ENCODE data around the gene KIAA0319L. TPM values are rescaled to one million over a fixed set of nuclear protein-coding genes. Genes with fewer than 3 reads are reported as not detected.

The KIAA0319L gene
- total RNA-seq, 1 experiment from 2014 or later, result 20.9 TPM

DNA sequence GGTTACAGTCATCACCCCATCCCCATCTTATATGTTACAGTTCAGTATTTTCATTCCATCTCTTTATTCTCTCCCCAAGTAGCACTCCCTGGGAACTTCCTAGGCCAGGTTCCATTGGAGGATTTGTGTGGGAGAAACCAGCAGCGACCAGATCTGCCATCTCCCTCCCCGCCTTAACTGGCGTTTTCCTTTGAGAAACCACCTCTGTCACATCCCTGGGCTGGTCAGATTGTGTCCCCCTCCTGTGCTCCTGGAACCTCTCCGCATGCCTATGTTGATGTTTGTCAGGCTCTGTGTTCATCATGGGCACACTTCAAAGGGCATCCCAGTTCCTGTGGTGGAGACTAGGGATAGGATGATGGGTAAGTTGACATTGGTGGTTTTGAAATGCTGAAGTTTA is 126.4 kb downstream of the KIAA0319L start:
- Histone ChIP-seq H3K9me2 (replicated peaks; ENCODE audit: low read length) (no peaks in the 10 kb centered on the region), H3K27me3 (ENCODE audit: low read length) (no peaks in the 10 kb centered on the region), H3K36me3 (ENCODE audit: low read depth, low read length) (no peaks in the 10 kb centered on the region; the same call in 1 of the 2 replicates), H3K4me3 (ENCODE audit: low read length) (no peak overlapping the region), H2AFZ (ENCODE audit: low read length) (no peak overlapping the region), H3K9me3 (ENCODE audit: low read length) (no peaks in the 10 kb centered on the region), H3F3A (ENCODE audit: low read length, unreplicated experiment) (no peaks in the 10 kb centered on the region), H3K4me1 (ENCODE audit: insufficient read depth, low read length) (no peaks in the 10 kb centered on the region), H3K79me2 (ENCODE audit: low read length) (no peaks in the 10 kb centered on the region), H3K9ac (ENCODE audit: low read length) (no peak overlapping the region), H3K27ac (ENCODE audit: low read length) (no peak overlapping the region), H3K4me2 (ENCODE audit: low read length) (no peak overlapping the region), H4K20me1 (ENCODE audit: low read length) (no peaks in the 10 kb centered on the region)
- DNase-seq, result no peak
- CTCF ChIA-PET, result no interaction called here
- intact Hi-C loops (cut with micrococcal nuclease), result no loop called here
- POLR2A ChIA-PET (ENCODE audit: unreplicated experiment), result no interaction called here
- TF ChIP-seq EZH2phosphoT487 (IDR thresholded peaks at IDR 0.05; ENCODE audit: borderline replicate concordance, low read length), result no peak
- no peak for TF ChIP-seq EZH2 (IDR thresholded peaks at IDR 0.05; ENCODE audit: low read length, unreplicated experiment)
- TF ChIP-seq, protein P1, sequence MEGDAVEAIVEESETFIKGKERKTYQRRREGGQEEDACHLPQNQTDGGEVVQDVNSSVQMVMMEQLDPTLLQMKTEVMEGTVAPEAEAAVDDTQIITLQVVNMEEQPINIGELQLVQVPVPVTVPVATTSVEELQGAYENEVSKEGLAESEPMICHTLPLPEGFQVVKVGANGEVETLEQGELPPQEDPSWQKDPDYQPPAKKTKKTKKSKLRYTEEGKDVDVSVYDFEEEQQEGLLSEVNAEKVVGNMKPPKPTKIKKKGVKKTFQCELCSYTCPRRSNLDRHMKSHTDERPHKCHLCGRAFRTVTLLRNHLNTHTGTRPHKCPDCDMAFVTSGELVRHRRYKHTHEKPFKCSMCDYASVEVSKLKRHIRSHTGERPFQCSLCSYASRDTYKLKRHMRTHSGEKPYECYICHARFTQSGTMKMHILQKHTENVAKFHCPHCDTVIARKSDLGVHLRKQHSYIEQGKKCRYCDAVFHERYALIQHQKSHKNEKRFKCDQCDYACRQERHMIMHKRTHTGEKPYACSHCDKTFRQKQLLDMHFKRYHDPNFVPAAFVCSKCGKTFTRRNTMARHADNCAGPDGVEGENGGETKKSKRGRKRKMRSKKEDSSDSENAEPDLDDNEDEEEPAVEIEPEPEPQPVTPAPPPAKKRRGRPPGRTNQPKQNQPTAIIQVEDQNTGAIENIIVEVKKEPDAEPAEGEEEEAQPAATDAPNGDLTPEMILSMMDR (conservative IDR thresholded peaks at IDR 0.05; ENCODE audit: low read depth, low read length), result no peak
- no peak for ATAC-seq
- no TSS peak for BruUV-seq (replicated peaks)

DNA sequence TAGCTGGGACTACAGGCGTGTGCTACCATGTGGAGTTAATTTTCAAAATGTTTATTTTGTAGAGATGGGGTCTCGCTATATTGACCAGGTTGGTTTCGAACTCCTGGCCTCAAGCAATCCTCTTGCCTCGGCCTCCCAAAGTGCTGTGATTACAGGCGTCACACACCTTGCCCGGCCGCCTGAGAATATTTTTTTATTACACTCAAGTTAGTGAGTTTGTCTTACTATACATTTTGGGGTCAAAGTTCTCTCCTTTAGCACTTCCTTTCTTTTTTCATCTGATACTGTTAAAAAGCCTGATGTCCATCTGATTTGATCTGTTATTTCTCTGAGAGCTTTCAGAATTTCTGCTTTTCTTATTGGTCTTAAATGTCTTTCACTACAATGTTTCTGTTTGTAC is 128.8 kb downstream of the KIAA0319L start:
- TF ChIP-seq, protein P1 (conservative IDR thresholded peaks at IDR 0.05; ENCODE audit: low read depth, low read length), result no peak
- TF ChIP-seq EZH2 (IDR thresholded peaks at IDR 0.05; ENCODE audit: low read length, unreplicated experiment) (no peak), EZH2phosphoT487 (IDR thresholded peaks at IDR 0.05; ENCODE audit: borderline replicate concordance, low read length) (no peak)
- H3K27ac ChIP-seq (ENCODE audit: low read length), result no peak overlapping the region
- H3K4me1 ChIP-seq (ENCODE audit: insufficient read depth, low read length), result no peaks in the 10 kb centered on the region
- no peak overlapping the region for H2AFZ ChIP-seq (ENCODE audit: low read length)
- H3K9ac ChIP-seq (ENCODE audit: low read length), result no peak overlapping the region
- H3K4me2 ChIP-seq (ENCODE audit: low read length), result no peak overlapping the region
- H3K4me3 ChIP-seq (ENCODE audit: low read length), result no peak overlapping the region
- CTCF ChIA-PET, result no interaction called here
- no peaks in the 10 kb centered on the region for H3K79me2 ChIP-seq (ENCODE audit: low read length)
- BruUV-seq (replicated peaks), result no TSS peak
- POLR2A ChIA-PET (ENCODE audit: unreplicated experiment), result no interaction called here
- H3K36me3 ChIP-seq (ENCODE audit: low read depth, low read length), result no peaks in the 10 kb centered on the region; the same call in 1 of the 2 replicates
- no peaks in the 10 kb centered on the region for H4K20me1 ChIP-seq (ENCODE audit: low read length)
- no peaks in the 10 kb centered on the region for H3K27me3 ChIP-seq (ENCODE audit: low read length)
- no peaks in the 10 kb centered on the region for H3F3A ChIP-seq (ENCODE audit: low read length, unreplicated experiment)
- H3K9me2 ChIP-seq (replicated peaks; ENCODE audit: low read length), result no peaks in the 10 kb centered on the region
- ATAC-seq (no peak), DNase-seq (no peak)
- intact Hi-C loops (cut with micrococcal nuclease), result no loop called here
- H3K9me3 ChIP-seq (ENCODE audit: low read length), result no peaks in the 10 kb centered on the region

GRCh38 chr1:35426097-35426586 is 131.1 kb downstream of the KIAA0319L start:
- CTCF ChIA-PET, result no interaction called here
- Histone ChIP-seq H2AFZ (ENCODE audit: low read length) (no peak overlapping the region), H4K20me1 (ENCODE audit: low read length) (no peaks in the 10 kb centered on the region), H3K27me3 (ENCODE audit: low read length) (no peaks in the 10 kb centered on the region), H3K9me2 (replicated peaks; ENCODE audit: low read length) (no peaks in the 10 kb centered on the region), H3K4me3 (ENCODE audit: low read length) (no peak overlapping the region), H3F3A (ENCODE audit: low read length, unreplicated experiment) (no peaks in the 10 kb centered on the region), H3K4me2 (ENCODE audit: low read length) (no peak overlapping the region), H3K9me3 (ENCODE audit: low read length) (no peaks in the 10 kb centered on the region), H3K9ac (ENCODE audit: low read length) (no peak overlapping the region), H3K36me3 (ENCODE audit: low read depth, low read length) (no peaks in the 10 kb centered on the region; the same call in 1 of the 2 replicates), H3K79me2 (ENCODE audit: low read length) (no peaks in the 10 kb centered on the region), H3K4me1 (ENCODE audit: insufficient read depth, low read length) (no peaks in the 10 kb centered on the region), H3K27ac (ENCODE audit: low read length) (no peak overlapping the region)
- TF ChIP-seq EZH2phosphoT487 (IDR thresholded peaks at IDR 0.05; ENCODE audit: borderline replicate concordance, low read length) (no peak), EZH2 (IDR thresholded peaks at IDR 0.05; ENCODE audit: low read length, unreplicated experiment) (no peak)
- TF ChIP-seq, protein P1 (conservative IDR thresholded peaks at IDR 0.05; ENCODE audit: low read depth, low read length), result no peak
- DNase-seq, result no peak
- no peak for ATAC-seq
- intact Hi-C loops (cut with micrococcal nuclease), result no loop called here
- POLR2A ChIA-PET (ENCODE audit: unreplicated experiment), result no interaction called here
- no TSS peak for BruUV-seq (replicated peaks)

Data from PC-3 (cell line).